ENCODE measurements around the gene THBS3. TPM values are rescaled to one million over a fixed set of nuclear protein-coding genes. Genes with fewer than 3 reads are reported as not detected.
A peak's percentile ranks its signal among the peaks of the same experiment; 100 is the strongest.
"Not testable (repeated sequence)": the region's sequence is repeated elsewhere in the genome, so short reads cannot be mapped to it uniquely, and the experiment has no call there.

The THBS3 gene
- total RNA-seq, 3 donors from 2014 or later (not counting 1 experiment from before 2014, with no cell fraction given) = 16.2 to 19.4 (median 18.6) TPM

DNA sequence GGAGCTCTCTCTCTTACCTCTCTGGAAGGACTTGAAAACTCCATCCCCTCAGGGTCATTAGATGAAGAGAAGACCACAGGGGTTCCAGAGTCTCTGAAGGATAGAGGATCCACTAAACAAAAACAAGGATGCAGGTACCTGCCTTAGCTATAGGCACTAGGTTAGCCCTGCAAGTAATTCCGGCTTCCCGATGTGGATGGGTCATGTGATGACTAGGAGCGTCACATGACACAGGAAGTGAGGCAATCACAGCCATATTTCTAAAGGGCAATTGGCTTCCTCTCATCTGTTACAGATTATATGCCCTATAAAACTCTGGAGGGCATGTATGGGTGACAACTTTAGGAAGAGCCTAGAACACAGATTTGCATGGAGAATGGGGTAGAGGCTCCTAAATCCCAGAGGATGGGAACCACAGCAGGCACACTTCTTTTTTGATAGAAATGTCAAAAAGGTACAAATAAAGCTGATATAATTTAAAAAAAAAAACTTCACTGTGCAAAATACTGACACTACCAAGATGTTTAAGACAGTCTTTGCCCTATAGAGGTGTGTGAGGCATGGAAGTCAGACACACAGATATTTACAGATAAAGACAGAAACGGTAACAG, 33.5 kb upstream of the THBS3 start:
- Mint-ChIP-seq H3K27me3 (ENCODE audit: low read depth in 2 of 2) (peaks cover 4 to 8% of the 10 kb centered on the region in 2 donors), H3K4me3 (peak overlapping the region; percentile 91), H3K9me3 (peaks cover 2 to 3% of the 10 kb centered on the region in 2 donors), H3K4me1 (peaks cover 21 to 37% of the 10 kb centered on the region in 2 donors), H3K36me3 (peaks cover 8% of the 10 kb centered on the region), H3K27ac (peak overlapping the region; percentile 82 to 89)
- peak overlapping the region; percentile 13 for H3K27ac ChIP-seq (ENCODE audit: low read length)
- WGBS (ENCODE audit: insufficient coverage) = 18% methylated on average over 4 of the region's 4 CpGs
- H3K27me3 ChIP-seq (ENCODE audit: control insufficient read depth, insufficient read depth, low read length) = no peaks in the 10 kb centered on the region
- TF ChIP-seq, protein P1, sequence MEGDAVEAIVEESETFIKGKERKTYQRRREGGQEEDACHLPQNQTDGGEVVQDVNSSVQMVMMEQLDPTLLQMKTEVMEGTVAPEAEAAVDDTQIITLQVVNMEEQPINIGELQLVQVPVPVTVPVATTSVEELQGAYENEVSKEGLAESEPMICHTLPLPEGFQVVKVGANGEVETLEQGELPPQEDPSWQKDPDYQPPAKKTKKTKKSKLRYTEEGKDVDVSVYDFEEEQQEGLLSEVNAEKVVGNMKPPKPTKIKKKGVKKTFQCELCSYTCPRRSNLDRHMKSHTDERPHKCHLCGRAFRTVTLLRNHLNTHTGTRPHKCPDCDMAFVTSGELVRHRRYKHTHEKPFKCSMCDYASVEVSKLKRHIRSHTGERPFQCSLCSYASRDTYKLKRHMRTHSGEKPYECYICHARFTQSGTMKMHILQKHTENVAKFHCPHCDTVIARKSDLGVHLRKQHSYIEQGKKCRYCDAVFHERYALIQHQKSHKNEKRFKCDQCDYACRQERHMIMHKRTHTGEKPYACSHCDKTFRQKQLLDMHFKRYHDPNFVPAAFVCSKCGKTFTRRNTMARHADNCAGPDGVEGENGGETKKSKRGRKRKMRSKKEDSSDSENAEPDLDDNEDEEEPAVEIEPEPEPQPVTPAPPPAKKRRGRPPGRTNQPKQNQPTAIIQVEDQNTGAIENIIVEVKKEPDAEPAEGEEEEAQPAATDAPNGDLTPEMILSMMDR (IDR thresholded peaks at IDR 0.05) = no peak
- peaks cover 16% of the 10 kb centered on the region for H3K36me3 ChIP-seq (ENCODE audit: control insufficient read depth, insufficient read depth, low read length)
- peaks cover 44% of the 10 kb centered on the region for H3K4me1 ChIP-seq (ENCODE audit: control insufficient read depth, insufficient read depth, low read length)
- H3K4me3 ChIP-seq (ENCODE audit: low read length) = peak overlapping the region; percentile 51
- H3K9me3 ChIP-seq (ENCODE audit: control insufficient read depth, insufficient read depth, low read length) = peaks cover 3% of the 10 kb centered on the region
- intact Hi-C loops (cut with micrococcal nuclease) = loop anchor here (5.0 kb wide), 1 partner anchor 49 kb away; no protein-coding TSS in a partner anchor
- peak; percentile 19 to 38 (median 38) for ATAC-seq
- peak; percentile 48 to 88 for DNase-seq

- Histone ChIP-seq H3K27ac (ENCODE audit: low read length) (no peak overlapping the region), H3K27me3 (ENCODE audit: control insufficient read depth, insufficient read depth, low read length) (no peaks in the 10 kb centered on the region), H3K9me3 (ENCODE audit: control insufficient read depth, insufficient read depth, low read length) (no peaks in the 10 kb centered on the region), H3K4me3 (ENCODE audit: low read length) (no peak overlapping the region), H3K36me3 (ENCODE audit: control insufficient read depth, insufficient read depth, low read length) (peaks cover 22% of the 10 kb centered on the region), H3K4me1 (ENCODE audit: control insufficient read depth, insufficient read depth, low read length) (peaks cover 18% of the 10 kb centered on the region)
- ATAC-seq (no peak), DNase-seq (no peak)
- no peaks in the 10 kb centered on the region for H3K27me3 Mint-ChIP-seq (ENCODE audit: low read depth in 2 of 2)
- TF ChIP-seq, protein P1 (IDR thresholded peaks at IDR 0.05) = no peak
- WGBS (ENCODE audit: insufficient coverage) = 96% methylated on average over 4 of the region's 5 CpGs
- no peaks in the 10 kb centered on the region for H3K9me3 Mint-ChIP-seq
- no peak overlapping the region for H3K4me3 Mint-ChIP-seq
- intact Hi-C loops (cut with micrococcal nuclease) = no loop called here
- H3K36me3 Mint-ChIP-seq = no peaks in the 10 kb centered on the region
- peaks cover 13 to 16% of the 10 kb centered on the region in 2 donors for H3K4me1 Mint-ChIP-seq
- no peak overlapping the region for H3K27ac Mint-ChIP-seq
Measured at GRCh38 chr1:155236451-155236850, 28.8 kb upstream of the THBS3 start.

DNA sequence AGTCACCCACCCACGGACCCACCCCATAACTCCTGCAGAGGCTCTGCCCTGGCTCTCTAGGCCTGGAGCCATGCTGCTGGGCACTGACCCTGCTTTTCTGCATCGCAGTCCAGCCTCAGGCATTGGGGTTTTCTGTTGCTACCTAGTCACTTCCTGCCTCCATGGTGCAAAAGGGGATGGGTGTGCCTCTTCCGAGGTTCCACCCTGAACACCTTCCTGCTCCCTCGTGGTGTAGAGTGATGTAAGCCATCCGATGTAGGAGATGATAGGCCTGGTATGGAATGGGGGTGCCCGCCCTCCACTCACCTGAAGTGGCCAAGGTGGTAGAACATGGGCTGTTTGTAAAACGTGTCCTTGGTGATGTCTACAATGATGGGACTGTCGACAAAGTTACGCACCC, 27.7 kb upstream of the THBS3 start:
- DNase-seq; H3K9me3 ChIP-seq (ENCODE audit: control insufficient read depth, insufficient read depth, low read length); intact Hi-C loops (cut with micrococcal nuclease); ATAC-seq; H3K27ac Mint-ChIP-seq; H3K9me3 Mint-ChIP-seq; H3K36me3 Mint-ChIP-seq; H3K4me3 ChIP-seq (ENCODE audit: low read length); H3K27me3 Mint-ChIP-seq (ENCODE audit: low read depth in 2 of 2); H3K4me1 Mint-ChIP-seq; H3K27me3 ChIP-seq (ENCODE audit: control insufficient read depth, insufficient read depth, low read length); H3K27ac ChIP-seq (ENCODE audit: low read length); H3K4me3 Mint-ChIP-seq; H3K4me1 ChIP-seq (ENCODE audit: control insufficient read depth, insufficient read depth, low read length): not testable (repeated sequence)
- 97% methylated on average over 4 of the region's 9 CpGs for WGBS (ENCODE audit: insufficient coverage)
- H3K36me3 ChIP-seq (ENCODE audit: control insufficient read depth, insufficient read depth, low read length) = peaks cover 22% of the 10 kb centered on the region

DNA sequence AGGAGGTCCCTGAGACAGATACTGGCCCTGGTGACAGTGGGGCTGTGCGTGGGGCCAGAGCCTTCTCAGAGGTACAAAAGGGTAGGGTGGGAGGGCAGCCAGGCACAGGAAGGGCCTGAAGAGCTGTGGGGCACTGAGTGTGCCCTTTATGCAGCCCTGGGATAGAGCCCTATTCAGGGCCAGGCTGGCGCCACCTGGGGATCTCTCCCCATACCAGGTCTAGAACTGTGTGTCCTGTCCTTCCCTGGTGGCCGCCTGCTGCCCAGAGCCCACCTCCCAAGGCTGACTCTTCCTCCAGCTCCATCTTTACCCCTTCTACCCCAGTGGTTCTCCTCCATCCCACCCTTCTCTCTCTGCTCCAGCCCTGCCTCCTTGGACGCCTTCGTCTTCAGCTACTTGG, 25.8 kb upstream of the THBS3 start:
- H3K9me3 ChIP-seq (ENCODE audit: control insufficient read depth, insufficient read depth, low read length); H3K4me3 Mint-ChIP-seq; ATAC-seq; H3K4me3 ChIP-seq (ENCODE audit: low read length); H3K27ac Mint-ChIP-seq; H3K27me3 ChIP-seq (ENCODE audit: control insufficient read depth, insufficient read depth, low read length); intact Hi-C loops (cut with micrococcal nuclease); H3K4me1 ChIP-seq (ENCODE audit: control insufficient read depth, insufficient read depth, low read length); H3K36me3 Mint-ChIP-seq; H3K27me3 Mint-ChIP-seq (ENCODE audit: low read depth in 2 of 2); H3K27ac ChIP-seq (ENCODE audit: low read length); H3K4me1 Mint-ChIP-seq; DNase-seq; H3K9me3 Mint-ChIP-seq: not testable (repeated sequence)
- 100% methylated on average over 1 of the region's 5 CpGs for WGBS (ENCODE audit: insufficient coverage)
- H3K36me3 ChIP-seq (ENCODE audit: control insufficient read depth, insufficient read depth, low read length) = peaks cover 22% of the 10 kb centered on the region

DNA sequence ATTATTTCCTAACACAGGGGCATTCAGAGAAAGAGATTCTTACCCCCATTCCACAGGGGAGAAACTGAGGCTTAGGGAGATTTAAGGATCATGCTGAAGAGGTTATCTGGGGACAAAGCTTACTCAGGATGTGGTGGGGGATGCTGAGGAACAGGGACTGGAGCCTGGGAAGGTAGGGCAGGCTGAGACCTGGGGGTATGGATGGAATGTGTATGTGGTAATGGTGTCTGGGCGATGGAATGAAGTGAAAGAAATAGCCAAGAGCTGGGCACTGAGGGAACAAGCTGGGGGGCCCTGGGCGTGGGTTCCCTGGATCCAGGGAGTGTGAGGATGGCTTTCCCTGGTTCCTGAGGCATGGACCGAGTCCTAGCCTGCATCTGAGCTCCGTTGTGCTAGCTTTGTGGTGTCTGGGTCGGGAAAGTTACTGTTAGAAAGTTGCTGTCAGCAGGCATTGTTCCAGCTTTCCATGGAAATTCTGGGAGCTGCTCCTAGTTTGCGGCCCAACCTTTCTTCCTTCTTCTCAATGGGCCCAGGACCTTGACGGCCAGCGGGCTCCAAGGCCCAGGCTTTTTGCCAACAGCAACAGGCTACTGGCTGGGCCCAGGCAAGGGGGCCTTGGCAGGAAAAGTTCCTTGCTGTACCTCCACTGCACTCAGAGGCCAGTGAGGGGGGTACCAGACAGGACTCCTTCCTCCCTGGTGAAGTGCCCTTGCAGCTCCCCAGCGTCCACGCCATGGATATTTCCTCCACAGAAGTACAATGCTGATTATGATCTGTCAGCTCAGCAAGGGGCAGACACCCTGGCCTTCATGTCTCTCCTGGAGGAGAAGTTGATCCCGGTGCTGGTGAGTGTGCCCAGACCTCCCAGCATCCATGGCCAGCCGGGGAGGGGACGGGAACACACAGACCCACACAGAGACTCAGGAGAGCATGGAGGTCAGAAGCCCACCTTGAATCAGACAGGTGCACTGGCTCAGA, 24.6 kb upstream of the THBS3 start:
- H3K27ac Mint-ChIP-seq; ATAC-seq; H3K4me1 Mint-ChIP-seq; H3K4me3 ChIP-seq (ENCODE audit: low read length); DNase-seq; H3K4me1 ChIP-seq (ENCODE audit: control insufficient read depth, insufficient read depth, low read length); H3K27me3 ChIP-seq (ENCODE audit: control insufficient read depth, insufficient read depth, low read length); H3K9me3 ChIP-seq (ENCODE audit: control insufficient read depth, insufficient read depth, low read length); H3K27me3 Mint-ChIP-seq (ENCODE audit: low read depth in 2 of 2); H3K9me3 Mint-ChIP-seq; intact Hi-C loops (cut with micrococcal nuclease); H3K27ac ChIP-seq (ENCODE audit: low read length); H3K36me3 Mint-ChIP-seq; H3K4me3 Mint-ChIP-seq: not testable (repeated sequence)
- peaks cover 16% of the 10 kb centered on the region for H3K36me3 ChIP-seq (ENCODE audit: control insufficient read depth, insufficient read depth, low read length)
- 92% methylated on average over 12 of the region's 13 CpGs for WGBS (ENCODE audit: insufficient coverage)

GRCh38 chr1:155231302-155231701, 23.6 kb upstream of the THBS3 start:
- WGBS (ENCODE audit: insufficient coverage) = 59% methylated on average over 3 of the region's 3 CpGs
- H3K27ac Mint-ChIP-seq; DNase-seq; H3K9me3 ChIP-seq (ENCODE audit: control insufficient read depth, insufficient read depth, low read length); ATAC-seq; H3K27me3 ChIP-seq (ENCODE audit: control insufficient read depth, insufficient read depth, low read length); H3K4me3 ChIP-seq (ENCODE audit: low read length); H3K4me3 Mint-ChIP-seq; intact Hi-C loops (cut with micrococcal nuclease); H3K9me3 Mint-ChIP-seq; H3K27me3 Mint-ChIP-seq (ENCODE audit: low read depth in 2 of 2); H3K27ac ChIP-seq (ENCODE audit: low read length); H3K36me3 Mint-ChIP-seq; H3K36me3 ChIP-seq (ENCODE audit: control insufficient read depth, insufficient read depth, low read length): not testable (repeated sequence)
- H3K4me1 ChIP-seq (ENCODE audit: control insufficient read depth, insufficient read depth, low read length) = peaks cover 17% of the 10 kb centered on the region
- H3K4me1 Mint-ChIP-seq = peaks cover 12 to 13% of the 10 kb centered on the region in 2 donors

All from natural killer cell (primary cell).